Hematopoietic multipotent progenitor cell treated with erythropoietin and hydrocortisone succinate and interleukin-3 and kit ligand, for 6 days (in vitro differentiated cells): ENCODE data around the gene FMN2.
"Not testable (repeated sequence)": the region's sequence is repeated elsewhere in the genome, so short reads cannot be mapped to it uniquely, and the experiment has no call there.

ENCODE experiments used
- DNase-seq: peaks from one replicate; pipeline ENCODE4 v3.0.0-alpha.2; 2015

FMN2 gene

GRCh38 chr1:240387051-240387450 lies 295.4 kb downstream of the FMN2 start:
- no peak for DNase-seq

GRCh38 chr1:240391660-240392260 lies 300.1 kb downstream of the FMN2 start:
- DNase-seq = no peak

- no peak for DNase-seq
Observed at GRCh38 chr1:240394353-240394752, 302.7 kb downstream of the FMN2 start.

GRCh38 chr1:240395336-240395735 lies 303.7 kb downstream of the FMN2 start:
- no peak for DNase-seq

- DNase-seq = no peak
Observed at GRCh38 chr1:240399381-240399780, 307.7 kb downstream of the FMN2 start.

- DNase-seq = no peak
Observed at GRCh38 chr1:240401731-240402130, 310.0 kb downstream of the FMN2 start.

- DNase-seq = no peak
Observed at GRCh38 chr1:240402326-240402725, 310.6 kb downstream of the FMN2 start.

GRCh38 chr1:240404286-240404685 lies 312.6 kb downstream of the FMN2 start:
- DNase-seq = no peak

- no peak for DNase-seq
Observed at GRCh38 chr1:240405751-240406150, 314.1 kb downstream of the FMN2 start.

- DNase-seq = no peak
Observed at GRCh38 chr1:240407407-240407806, 315.7 kb downstream of the FMN2 start.

- no peak for DNase-seq
Observed at GRCh38 chr1:240409615-240410014, 317.9 kb downstream of the FMN2 start.

- no peak for DNase-seq
Observed at GRCh38 chr1:240413732-240414131, 322.0 kb downstream of the FMN2 start.

- DNase-seq = no peak
Observed at GRCh38 chr1:240414237-240414636, 322.6 kb downstream of the FMN2 start.

GRCh38 chr1:240415011-240415410 lies 323.3 kb downstream of the FMN2 start:
- not testable (repeated sequence) for DNase-seq

- DNase-seq = no peak
Observed at GRCh38 chr1:240415532-240415931, 323.8 kb downstream of the FMN2 start.

- DNase-seq = no peak
Observed at GRCh38 chr1:240417317-240417716, 325.6 kb downstream of the FMN2 start.

- no peak for DNase-seq
Observed at GRCh38 chr1:240420766-240421165, 329.1 kb downstream of the FMN2 start.

- DNase-seq = no peak
Observed at GRCh38 chr1:240423246-240423924, 331.7 kb downstream of the FMN2 start.

- DNase-seq = no peak
Observed at GRCh38 chr1:240424740-240425464, 333.2 kb downstream of the FMN2 start.

- no peak for DNase-seq
Observed at GRCh38 chr1:240426051-240426450, 334.4 kb downstream of the FMN2 start.

GRCh38 chr1:240435996-240436566 lies 344.4 kb downstream of the FMN2 start:
- DNase-seq = no peak

GRCh38 chr1:240441669-240442068 lies 350.0 kb downstream of the FMN2 start:
- no peak for DNase-seq

GRCh38 chr1:240445369-240445768 lies 353.7 kb downstream of the FMN2 start:
- DNase-seq = no peak
